Tibial nerve (tissue), 4 donors: Measurements from ENCODE around the gene DKC1.

Source experiments
- EP300 ChIP-seq, 2 donors: sonication (generic); formaldehyde crosslinking; IDR thresholded peaks; one replicate each; pipeline ENCODE4 v1.6.1; 2017; ENCODE audit warnings: antibody characterized with exemption in 2 of 2, mild to moderate bottlenecking in 1 of 2
- POLR2A ChIP-seq, 2 donors: fragments of 450-650 bp; IDR thresholded peaks; one replicate each; pipeline ENCODE4 v1.6.1; 2017; ENCODE audit warnings: antibody characterized with exemption in 2 of 2, mild to moderate bottlenecking in 2 of 2, moderate library complexity in 2 of 2
- TF ChIP-seq, protein P1 (sequence below), 5 experiments: fragments of 200-600 bp in 3 of 5; fragments of 450-650 bp in 2 of 5; sonication (generic) in 3 of 5; IDR thresholded peaks; one replicate each; pipeline ENCODE4 v1.5.1; 2016 to 2019; ENCODE audit warnings: antibody characterized with exemption in 5 of 5, mild to moderate bottlenecking in 3 of 5, moderate library complexity in 2 of 5

- TF ChIP-seq, protein P1, sequence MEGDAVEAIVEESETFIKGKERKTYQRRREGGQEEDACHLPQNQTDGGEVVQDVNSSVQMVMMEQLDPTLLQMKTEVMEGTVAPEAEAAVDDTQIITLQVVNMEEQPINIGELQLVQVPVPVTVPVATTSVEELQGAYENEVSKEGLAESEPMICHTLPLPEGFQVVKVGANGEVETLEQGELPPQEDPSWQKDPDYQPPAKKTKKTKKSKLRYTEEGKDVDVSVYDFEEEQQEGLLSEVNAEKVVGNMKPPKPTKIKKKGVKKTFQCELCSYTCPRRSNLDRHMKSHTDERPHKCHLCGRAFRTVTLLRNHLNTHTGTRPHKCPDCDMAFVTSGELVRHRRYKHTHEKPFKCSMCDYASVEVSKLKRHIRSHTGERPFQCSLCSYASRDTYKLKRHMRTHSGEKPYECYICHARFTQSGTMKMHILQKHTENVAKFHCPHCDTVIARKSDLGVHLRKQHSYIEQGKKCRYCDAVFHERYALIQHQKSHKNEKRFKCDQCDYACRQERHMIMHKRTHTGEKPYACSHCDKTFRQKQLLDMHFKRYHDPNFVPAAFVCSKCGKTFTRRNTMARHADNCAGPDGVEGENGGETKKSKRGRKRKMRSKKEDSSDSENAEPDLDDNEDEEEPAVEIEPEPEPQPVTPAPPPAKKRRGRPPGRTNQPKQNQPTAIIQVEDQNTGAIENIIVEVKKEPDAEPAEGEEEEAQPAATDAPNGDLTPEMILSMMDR (IDR thresholded peaks at IDR 0.05) = no peak
- TF ChIP-seq EP300 (IDR thresholded peaks at IDR 0.05) = peak in 1 of 2 donors; percentile 42
- TF ChIP-seq POLR2A (IDR thresholded peaks at IDR 0.05) = no peak
Observed at GRCh38 chrX:154727871-154728270, 34.8 kb upstream of the DKC1 start.
